Stomach smooth muscle (tissue), 2 donors: ENCODE results near the gene SLC8A2.
A peak's percentile ranks its signal among the peaks of the same experiment; 100 is the strongest.
"Not testable (repeated sequence)": the region's sequence is repeated elsewhere in the genome, so short reads cannot be mapped to it uniquely, and the experiment has no call there.

Experiments used
- H3K27ac ChIP-seq: one replicate; pipeline ENCODE4 v1.7.0; 2013; ENCODE audit warnings: mild to moderate bottlenecking, low read length, inconsistent platforms
- H3K27me3 ChIP-seq, 2 donors: one replicate each; pipeline ENCODE4 v1.7.0; 2013; ENCODE audit warnings: low read length in 2 of 2; ENCODE audit not compliant: insufficient read depth in 2 of 2, control insufficient read depth in 1 of 2
- H3K36me3 ChIP-seq, 2 donors: one replicate each; pipeline ENCODE4 v1.7.0; 2013; ENCODE audit warnings: low read length in 2 of 2; ENCODE audit not compliant: control insufficient read depth in 2 of 2, insufficient read depth in 2 of 2
- H3K4me1 ChIP-seq: one replicate; pipeline ENCODE4 v1.7.0; 2013; ENCODE audit warnings: low read length; ENCODE audit not compliant: control insufficient read depth, insufficient read depth
- H3K4me3 ChIP-seq, 2 donors: one replicate each; pipeline ENCODE4 v1.7.0; 2013; ENCODE audit warnings: low read length in 2 of 2
- H3K9ac ChIP-seq, 2 donors: one replicate each; pipeline ENCODE4 v1.7.0; 2013; ENCODE audit warnings: low read length in 2 of 2, mild to moderate bottlenecking in 1 of 2
- H3K9me3 ChIP-seq, 2 donors: one replicate each; pipeline ENCODE4 v1.7.0; 2013; ENCODE audit warnings: low read length in 2 of 2; ENCODE audit not compliant: control insufficient read depth in 2 of 2
- donor health status: healthy.
- donor health status: Pancreatic carcinoma.

Gene SLC8A2

DNA sequence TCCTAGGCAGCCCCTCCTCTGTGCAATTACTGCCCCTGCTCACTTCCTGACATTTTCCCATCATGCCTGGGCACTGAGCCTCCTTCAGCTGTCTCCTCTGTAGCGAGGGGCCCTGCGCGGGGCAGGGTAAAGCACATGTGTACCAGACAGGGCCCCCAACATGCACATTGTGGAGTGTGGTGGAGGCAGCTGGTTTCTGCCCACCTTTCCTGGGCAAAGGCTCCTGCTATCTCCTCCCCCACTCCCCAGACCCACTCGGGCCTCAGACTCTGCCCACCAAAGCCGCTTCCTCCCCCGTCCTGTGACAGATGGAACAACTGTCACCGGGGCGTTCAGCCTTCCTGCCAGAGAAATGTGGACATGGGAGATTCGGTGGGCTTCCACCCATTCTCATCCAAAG lies 15.2 kb upstream of the SLC8A2 start:
- Histone ChIP-seq H3K4me3 (no peak overlapping the region), H3K9me3 (no peaks in the 10 kb centered on the region), H3K4me1 (peaks cover 14% of the 10 kb centered on the region), H3K36me3 (peaks cover 30 to 36% of the 10 kb centered on the region in 2 donors), H3K27me3 (no peaks in the 10 kb centered on the region), H3K9ac (no peak overlapping the region), H3K27ac (no peak overlapping the region)

- peaks cover 27 to 29% of the 10 kb centered on the region in 2 donors for H3K36me3 ChIP-seq
- peaks cover 14% of the 10 kb centered on the region for H3K4me1 ChIP-seq
- not testable (repeated sequence) for H3K9ac ChIP-seq, H3K27ac ChIP-seq, H3K4me3 ChIP-seq, H3K9me3 ChIP-seq, H3K27me3 ChIP-seq
These were observed 14.5 kb upstream of the SLC8A2 start for GRCh38 chr19:47486220-47486619.

- peaks cover 14% of the 10 kb centered on the region for H3K4me1 ChIP-seq
- peak overlapping the region in 1 of 2 donors; percentile 86 for H3K4me3 ChIP-seq
- no peaks in the 10 kb centered on the region for H3K27me3 ChIP-seq
- peak overlapping the region; percentile 91 for H3K27ac ChIP-seq
- peaks cover 20 to 23% of the 10 kb centered on the region in 2 donors for H3K36me3 ChIP-seq
- H3K9ac ChIP-seq = no peak overlapping the region
- no peaks in the 10 kb centered on the region for H3K9me3 ChIP-seq
These were observed 13.5 kb upstream of the SLC8A2 start for GRCh38 chr19:47485210-47485609.

- Histone ChIP-seq H3K9ac (peak within 1 kb of the TSS; percentile 87 to 90), H3K27ac (peak within 1 kb of the TSS; percentile 91), H3K4me3 (peak within 1 kb of the TSS; percentile 86 to 88), H3K9me3 (no peaks in the 10 kb centered on the region), H3K36me3 (peaks cover 10 to 13% of the 10 kb centered on the region in 2 donors), H3K27me3 (no peaks in the 10 kb centered on the region), H3K4me1 (peaks cover 14% of the 10 kb centered on the region)
These were observed 12.4 kb upstream of the SLC8A2 start, which contains the start of gene KPTN for GRCh38 chr19:47483800-47484690. TSS of gene KPTN (minus strand) at chr19:47484219. CDS start at chr19:47484160, 59 bp downstream.

GRCh38 chr19:47483200-47483599 lies 11.5 kb upstream of the SLC8A2 start:
- H3K4me3 ChIP-seq = peak overlapping the region; percentile 86 to 88

DNA sequence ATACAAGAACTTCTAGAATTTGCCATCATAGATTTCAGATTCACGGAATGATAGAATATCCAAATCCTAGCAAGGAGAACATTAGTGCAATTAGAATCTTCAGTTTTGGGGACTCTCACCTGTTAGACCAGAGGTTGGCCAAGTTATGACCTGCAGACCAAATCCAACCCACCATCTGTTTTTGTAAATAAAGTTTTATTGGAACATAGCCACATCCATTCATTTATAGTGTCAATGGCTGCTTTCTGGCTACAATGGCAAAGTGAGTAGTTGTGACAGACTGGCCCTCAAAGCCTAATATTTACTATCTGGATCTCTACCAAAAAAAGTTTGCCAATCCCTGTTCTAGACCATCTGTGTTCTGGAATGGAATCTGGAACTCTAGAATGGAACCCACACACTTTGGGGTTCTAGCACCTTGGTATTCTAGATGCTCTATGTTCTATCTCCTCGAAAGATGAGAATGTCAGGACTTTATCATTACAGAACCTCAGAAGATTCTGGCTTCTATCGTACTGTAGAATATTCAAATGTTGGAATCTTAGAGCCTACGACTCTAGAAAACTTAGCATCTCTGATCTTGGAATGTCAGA lies 9.9 kb upstream of the SLC8A2 start:
- peaks cover 12% of the 10 kb centered on the region for H3K4me1 ChIP-seq
- H3K36me3 ChIP-seq = peaks cover 0 to 4% of the 10 kb centered on the region in 2 donors
- no peak overlapping the region for H3K4me3 ChIP-seq
- H3K27ac ChIP-seq = no peak overlapping the region
- H3K9ac ChIP-seq = no peak overlapping the region
- no peaks in the 10 kb centered on the region for H3K9me3 ChIP-seq
- H3K27me3 ChIP-seq = no peaks in the 10 kb centered on the region

More at GRCh38 chr19:47483200-47483599, 11.5 kb upstream of the SLC8A2 start:
- Histone ChIP-seq H3K9me3 (no peaks in the 10 kb centered on the region), H3K4me1 (peaks cover 12% of the 10 kb centered on the region), H3K27me3 (no peaks in the 10 kb centered on the region), H3K27ac (no peak overlapping the region), H3K36me3 (peaks cover 7 to 11% of the 10 kb centered on the region in 2 donors), H3K9ac (peak overlapping the region; percentile 87 to 90)

DNA sequence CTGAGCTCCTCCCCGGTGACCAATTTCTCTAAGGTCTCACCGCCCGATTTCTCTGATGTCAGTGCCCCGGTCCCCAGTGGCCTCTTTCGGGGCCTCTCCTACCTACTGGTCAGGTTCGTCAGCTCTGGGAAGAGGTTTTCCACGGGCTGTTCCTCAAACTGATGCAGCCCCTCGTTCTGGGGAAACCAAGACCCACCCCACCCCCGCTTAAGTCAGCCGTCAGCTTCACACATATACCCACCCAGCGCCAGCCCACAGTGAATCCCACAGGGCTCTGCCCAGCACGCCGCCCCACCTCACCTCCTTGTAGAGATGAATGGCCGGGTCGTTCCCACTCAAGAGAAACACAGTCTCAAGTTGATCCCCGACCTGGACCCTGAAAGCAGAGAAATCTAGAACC lies 9.0 kb upstream of the SLC8A2 start:
- no peak overlapping the region for H3K4me3 ChIP-seq
- H3K27ac ChIP-seq = no peak overlapping the region
- peaks cover 12% of the 10 kb centered on the region for H3K4me1 ChIP-seq
- H3K9ac ChIP-seq = no peak overlapping the region
- peaks cover 0 to 4% of the 10 kb centered on the region in 2 donors for H3K36me3 ChIP-seq
- no peaks in the 10 kb centered on the region for H3K9me3 ChIP-seq
- no peaks in the 10 kb centered on the region for H3K27me3 ChIP-seq

- H3K27ac ChIP-seq = no peak overlapping the region
- H3K36me3 ChIP-seq = no peaks in the 10 kb centered on the region
- H3K4me3 ChIP-seq = no peak overlapping the region
- H3K9me3 ChIP-seq = no peaks in the 10 kb centered on the region
- peaks cover 12% of the 10 kb centered on the region for H3K4me1 ChIP-seq
- no peak overlapping the region for H3K9ac ChIP-seq
- no peaks in the 10 kb centered on the region for H3K27me3 ChIP-seq
These were observed 8.2 kb upstream of the SLC8A2 start for GRCh38 chr19:47479701-47480503.

- Histone ChIP-seq H3K27me3 (no peaks in the 10 kb centered on the region), H3K9ac (no peak overlapping the region), H3K9me3 (no peaks in the 10 kb centered on the region), H3K27ac (no peak overlapping the region), H3K4me1 (peaks cover 7% of the 10 kb centered on the region), H3K36me3 (no peaks in the 10 kb centered on the region), H3K4me3 (no peak overlapping the region)
These were observed 4.8 kb upstream of the SLC8A2 start for GRCh38 chr19:47476438-47476972.

- Histone ChIP-seq H3K4me1 (peaks cover 14% of the 10 kb centered on the region), H3K27me3 (no peaks in the 10 kb centered on the region), H3K9me3 (no peaks in the 10 kb centered on the region), H3K4me3 (no peak overlapping the region), H3K27ac (no peak overlapping the region), H3K36me3 (no peaks in the 10 kb centered on the region), H3K9ac (no peak overlapping the region)
These were observed 3.8 kb upstream of the SLC8A2 start for GRCh38 chr19:47475465-47475864.
